Activated naive CD4-positive, alpha-beta T cell treated with Interleukin-2 at 50 U/mL for 16 hours (primary cell): ENCODE data around the gene WDR7.

Source experiments
- DNase-seq: peaks from one replicate; pipeline ENCODE4 v3.0.0-alpha.2; 2020

The WDR7 gene

DNA sequence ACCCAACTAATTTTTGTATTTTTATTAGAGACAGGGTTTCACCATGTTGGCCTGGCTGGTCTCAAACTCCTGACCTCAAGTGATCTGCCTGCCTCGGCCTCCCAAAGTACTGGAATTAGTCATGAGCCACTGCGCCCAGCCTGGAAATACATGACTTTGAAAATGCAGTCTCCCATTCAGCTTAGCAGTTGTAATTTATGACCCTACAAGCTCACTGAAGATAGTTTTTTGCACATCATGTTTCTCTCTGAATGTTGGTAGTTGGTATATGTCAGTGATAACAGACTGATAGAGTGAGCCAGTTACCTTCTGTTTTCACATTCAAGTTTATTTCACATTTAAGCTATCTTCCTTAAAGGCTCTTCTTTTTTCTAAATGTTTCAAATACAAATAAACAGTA, 7.1 kb downstream of the WDR7 start:
- DNase-seq, result no peak

DNA sequence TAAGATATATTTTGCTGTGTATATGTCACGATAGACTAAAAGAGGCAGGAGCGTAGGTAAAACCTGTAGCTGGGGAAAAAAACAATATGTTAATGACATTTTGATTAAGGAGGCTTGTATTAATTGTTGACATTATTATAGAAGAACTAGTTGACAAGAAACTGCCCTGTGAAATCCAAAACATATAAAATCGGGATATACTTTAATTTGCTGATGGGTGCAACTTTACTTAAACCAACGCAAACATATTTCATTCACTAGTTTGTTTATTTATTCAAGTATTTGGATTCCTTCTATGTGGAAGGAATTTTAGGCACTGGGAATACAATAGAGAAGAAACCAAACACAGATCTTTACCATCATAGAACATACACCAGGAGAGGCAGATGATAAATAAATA, 8.0 kb downstream of the WDR7 start:
- DNase-seq, result no peak

DNA sequence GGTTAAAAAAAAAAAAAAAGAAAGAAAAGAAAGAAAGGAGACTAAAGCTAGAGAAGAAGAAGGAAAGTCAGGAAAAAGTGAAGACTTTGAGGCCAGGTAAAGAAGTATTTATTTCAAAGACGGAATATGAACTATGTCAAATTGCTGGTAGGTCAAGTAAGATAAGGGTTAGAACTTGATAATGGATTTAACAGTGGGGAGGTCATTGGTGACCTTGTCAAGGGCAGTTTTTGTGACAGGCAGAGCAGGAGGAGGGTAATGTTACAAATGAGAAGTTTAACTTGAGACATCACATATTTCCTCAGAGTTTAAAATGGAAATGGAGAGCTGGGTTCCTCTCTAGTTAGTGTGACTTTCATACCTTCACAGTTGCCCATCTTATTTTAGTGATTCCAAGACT, 9.5 kb downstream of the WDR7 start:
- DNase-seq, result no peak

DNA sequence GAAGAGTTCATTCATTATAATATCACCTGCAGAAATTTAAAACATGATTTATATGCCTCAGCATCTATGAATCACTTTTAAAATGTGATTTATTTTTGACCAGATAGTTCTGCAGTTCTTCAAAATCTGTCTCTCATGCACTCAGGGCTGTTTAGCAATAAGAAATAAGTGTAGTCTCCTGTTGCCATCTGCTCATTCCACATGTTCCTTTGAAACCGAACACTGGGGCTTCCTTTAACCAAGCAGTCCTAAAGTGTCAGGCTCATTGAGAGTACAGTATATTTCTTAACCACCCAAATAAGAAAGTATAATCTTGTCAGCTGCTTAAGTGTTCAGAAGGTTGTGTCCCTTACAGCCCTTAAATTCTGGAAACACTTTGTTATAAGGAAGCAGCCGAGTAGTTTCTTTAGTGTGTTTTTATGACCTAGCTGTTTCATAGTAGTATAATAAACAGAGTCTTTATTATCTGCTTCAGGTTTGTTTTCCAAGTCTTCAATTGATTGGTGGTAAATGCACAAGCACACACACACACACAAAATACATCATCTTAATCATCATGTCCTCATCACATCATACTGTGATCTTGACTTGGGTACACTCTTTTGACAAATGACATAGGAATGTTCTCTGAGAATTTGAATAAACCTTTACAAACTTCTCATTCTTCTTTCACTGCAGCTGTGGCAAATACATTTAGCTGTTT, 10.4 kb downstream of the WDR7 start:
- no peak for DNase-seq

- DNase-seq, result no peak
Observed at GRCh38 chr18:56662063-56662408, 10.9 kb downstream of the WDR7 start.

GRCh38 chr18:56662502-56662901, 11.3 kb downstream of the WDR7 start:
- no peak for DNase-seq

GRCh38 chr18:56662902-56663301, 11.7 kb downstream of the WDR7 start:
- no peak for DNase-seq

GRCh38 chr18:56672391-56672790, 21.2 kb downstream of the WDR7 start:
- no peak for DNase-seq

GRCh38 chr18:56672981-56673380, 21.8 kb downstream of the WDR7 start:
- no peak for DNase-seq

- no peak for DNase-seq
Observed at GRCh38 chr18:56676639-56677038, 25.5 kb downstream of the WDR7 start.

DNA sequence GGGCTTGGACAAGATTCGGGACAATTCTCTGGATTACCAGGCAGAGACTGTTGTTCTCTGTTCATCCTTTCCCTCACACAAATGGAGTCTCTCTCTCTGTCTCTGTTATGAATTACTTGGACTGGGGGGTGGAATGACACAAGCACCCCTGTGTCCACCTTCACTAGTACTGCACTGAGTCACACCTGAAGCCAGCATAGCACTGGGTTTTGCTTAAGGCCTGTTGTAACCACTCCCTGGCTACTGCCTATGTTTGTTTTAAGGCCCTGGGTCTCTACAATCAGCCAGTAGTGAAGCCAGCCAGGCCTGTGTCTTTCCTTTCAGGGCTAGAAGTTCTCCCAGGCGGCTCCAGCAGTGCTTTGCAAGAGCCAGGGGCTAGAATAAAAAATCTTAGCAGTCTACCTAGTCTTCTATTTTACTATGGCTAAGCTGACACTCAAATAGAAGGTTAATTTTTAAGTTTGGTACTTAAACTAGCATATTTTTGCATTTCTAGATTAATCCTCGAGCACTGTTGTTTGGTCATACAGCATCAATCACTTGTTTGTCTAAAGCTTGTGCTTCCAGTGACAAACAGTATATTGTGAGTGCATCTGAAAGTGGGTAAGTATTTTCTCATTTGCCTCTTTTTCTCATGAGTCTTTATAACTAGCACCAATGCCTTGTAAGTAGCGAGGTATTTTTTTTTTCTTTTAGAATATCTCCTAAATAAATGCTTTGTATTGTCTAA, 27.8 kb downstream of the WDR7 start:
- DNase-seq, result no peak

GRCh38 chr18:56684277-56684676, 33.1 kb downstream of the WDR7 start:
- no peak for DNase-seq

DNA sequence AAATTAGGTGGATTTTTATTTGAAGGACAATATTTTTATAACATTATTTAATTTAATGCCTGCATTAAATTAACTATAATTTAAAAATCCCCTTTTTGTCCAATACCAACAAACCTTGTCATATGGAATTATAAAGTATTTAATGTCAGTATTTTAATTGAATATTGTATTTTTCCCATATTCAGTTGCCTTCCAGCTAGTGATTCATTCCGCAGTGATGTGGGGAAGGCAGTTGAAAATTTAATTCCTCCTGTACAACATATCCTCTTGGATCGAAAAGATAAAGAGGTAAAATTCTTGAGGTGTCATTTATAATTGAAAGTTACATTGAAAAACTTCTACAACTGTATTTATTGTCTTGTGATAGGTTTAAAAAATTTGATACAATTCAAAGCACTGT, 40.4 kb downstream of the WDR7 start:
- DNase-seq, result no peak

- DNase-seq, result no peak
Observed at GRCh38 chr18:56696966-56697365, 45.8 kb downstream of the WDR7 start.

DNA sequence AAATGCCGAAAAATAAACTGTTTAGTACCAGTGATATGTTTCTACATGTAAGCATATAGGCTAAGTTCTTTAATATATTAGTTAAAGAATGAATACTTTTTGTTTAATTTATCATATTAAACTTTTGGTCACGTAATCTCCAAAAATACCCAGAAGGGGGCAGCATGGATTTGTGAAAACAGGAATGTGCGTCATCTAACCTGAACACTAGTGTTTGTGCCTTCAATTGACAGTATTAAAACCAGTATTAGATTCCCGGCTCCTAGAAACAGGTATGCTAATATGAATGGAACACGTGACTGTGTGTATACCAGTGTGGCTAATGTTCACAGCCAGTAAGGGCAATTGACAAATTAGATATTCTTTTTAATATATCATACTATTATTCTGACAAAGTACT, 51.8 kb downstream of the WDR7 start:
- no peak for DNase-seq

- peak; percentile 5 for DNase-seq
Observed at GRCh38 chr18:56709463-56709862, 58.3 kb downstream of the WDR7 start.

- DNase-seq, result no peak
Observed at GRCh38 chr18:56711708-56712445, 60.7 kb downstream of the WDR7 start.

GRCh38 chr18:56712761-56713160, 61.6 kb downstream of the WDR7 start:
- no peak for DNase-seq

DNA sequence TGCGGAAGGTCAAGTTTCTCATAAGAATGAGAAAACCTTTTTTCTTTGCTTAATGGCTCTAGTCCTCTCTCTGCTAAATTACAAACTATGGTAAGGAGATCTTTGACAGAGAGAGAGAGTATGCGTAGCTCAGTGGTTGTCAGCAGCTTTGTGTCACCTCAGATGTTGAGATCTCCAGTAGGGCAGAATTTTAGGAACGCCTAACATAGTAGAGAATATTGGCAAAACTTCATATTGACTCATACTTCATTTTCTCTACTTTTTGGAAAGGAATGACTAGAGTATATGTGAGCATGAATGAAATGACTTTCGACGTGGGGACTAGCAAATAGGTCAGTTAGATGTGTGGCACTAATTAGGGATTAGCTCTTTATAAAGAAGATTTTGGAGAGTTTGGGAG, 64.0 kb downstream of the WDR7 start:
- no peak for DNase-seq

DNA sequence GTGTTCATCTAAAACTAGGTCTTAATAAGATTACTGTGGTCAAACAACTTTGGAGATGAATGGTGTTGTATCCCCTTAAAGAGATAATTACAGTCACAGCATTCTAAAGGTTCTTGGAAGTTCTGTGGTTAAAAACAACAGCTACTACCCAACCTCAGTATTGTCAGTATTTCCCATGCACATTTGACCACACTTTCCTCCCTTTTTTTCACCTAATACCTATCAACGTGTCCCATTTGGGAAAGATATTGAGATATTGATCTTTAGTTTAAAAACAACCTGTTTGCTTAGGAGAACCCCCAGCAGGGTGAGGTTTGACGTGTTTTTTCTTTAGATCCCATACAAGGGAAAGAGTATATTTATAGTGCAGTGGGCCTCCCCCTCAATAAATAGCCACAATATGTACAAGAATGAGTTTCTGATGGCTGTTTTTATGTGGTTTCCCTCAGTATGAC, 65.6 kb downstream of the WDR7 start:
- DNase-seq, result no peak

DNA sequence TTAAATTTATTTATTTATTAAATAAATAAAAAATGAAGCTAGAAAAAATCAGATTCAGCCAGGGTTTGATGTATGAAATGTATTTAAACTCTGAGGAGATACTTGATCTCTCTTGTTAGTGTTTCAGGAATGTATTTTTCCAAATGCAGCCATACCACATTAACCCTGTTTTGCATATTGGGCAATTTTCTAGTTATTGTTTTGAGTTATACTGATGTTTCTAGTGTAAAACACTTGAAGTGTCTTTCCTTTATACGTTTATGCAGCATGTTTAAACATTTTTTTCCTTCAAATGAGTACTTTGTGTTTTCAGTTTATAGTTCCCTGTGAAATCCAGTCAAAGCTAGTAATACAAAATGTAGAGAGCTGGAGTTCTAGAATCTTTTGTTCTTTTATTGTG, 69.9 kb downstream of the WDR7 start:
- no peak for DNase-seq

DNA sequence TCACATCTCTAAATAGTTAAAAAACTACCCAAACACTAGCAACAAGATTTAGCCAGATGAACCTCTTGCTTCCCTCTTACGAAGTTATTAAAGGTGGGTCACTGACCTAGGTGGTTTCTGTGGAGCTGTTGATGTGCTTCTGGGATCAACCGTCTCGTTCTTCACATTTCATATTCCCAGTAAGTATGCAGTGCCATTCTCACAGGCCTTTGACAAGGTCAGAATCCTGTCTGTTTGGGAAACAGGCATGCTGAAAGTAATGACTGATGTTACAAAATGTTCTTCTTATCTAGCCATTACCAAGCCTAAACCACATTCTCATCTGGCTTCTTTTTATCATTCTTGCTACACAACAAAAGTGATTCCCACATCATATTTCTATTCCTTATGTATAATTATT, 70.3 kb downstream of the WDR7 start:
- DNase-seq, result no peak

GRCh38 chr18:56722518-56722917, 71.4 kb downstream of the WDR7 start:
- no peak for DNase-seq

- DNase-seq, result no peak
Observed at GRCh38 chr18:56723068-56723467, 71.9 kb downstream of the WDR7 start.
